GM19193 (cell line): ENCODE data around the gene AMELX.

ENCODE experiments used
- POLR2A ChIP-seq: IDR thresholded peaks from 4 replicates; pipeline ENCODE4 v1.6.1; 2011; ENCODE audit not compliant: insufficient read depth, insufficient read length; ENCODE audit errors: extremely low read depth

AMELX gene

DNA sequence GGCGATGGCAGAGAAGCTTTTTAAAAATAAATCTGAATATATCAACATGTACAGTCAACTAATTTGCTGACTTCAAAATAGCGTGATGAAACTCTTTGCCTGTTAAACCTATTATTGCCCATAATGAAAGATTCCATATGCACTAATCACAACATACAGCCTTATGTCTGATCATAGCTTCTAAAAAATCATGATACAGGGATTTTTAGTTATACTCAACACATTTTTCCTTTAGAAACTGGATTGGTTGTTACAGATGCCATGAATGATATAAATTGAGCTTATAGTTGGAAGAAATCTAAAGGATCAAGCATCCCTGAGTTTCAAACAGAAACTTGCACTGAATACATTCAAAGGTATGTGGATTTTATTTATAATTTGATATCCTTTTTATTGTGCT, at the start of gene AMELX:
Gene AMELX, plus strand, starts transcription at position 301 of the 400 bp plus-strand sequence. CDS start 1,376 bp downstream, outside the sequence.
- TF ChIP-seq POLR2A = no peak

- no peak for TF ChIP-seq POLR2A
Observed at GRCh38 chrX:11244636-11245035, 48.6 kb upstream of the AMELX start.

DNA sequence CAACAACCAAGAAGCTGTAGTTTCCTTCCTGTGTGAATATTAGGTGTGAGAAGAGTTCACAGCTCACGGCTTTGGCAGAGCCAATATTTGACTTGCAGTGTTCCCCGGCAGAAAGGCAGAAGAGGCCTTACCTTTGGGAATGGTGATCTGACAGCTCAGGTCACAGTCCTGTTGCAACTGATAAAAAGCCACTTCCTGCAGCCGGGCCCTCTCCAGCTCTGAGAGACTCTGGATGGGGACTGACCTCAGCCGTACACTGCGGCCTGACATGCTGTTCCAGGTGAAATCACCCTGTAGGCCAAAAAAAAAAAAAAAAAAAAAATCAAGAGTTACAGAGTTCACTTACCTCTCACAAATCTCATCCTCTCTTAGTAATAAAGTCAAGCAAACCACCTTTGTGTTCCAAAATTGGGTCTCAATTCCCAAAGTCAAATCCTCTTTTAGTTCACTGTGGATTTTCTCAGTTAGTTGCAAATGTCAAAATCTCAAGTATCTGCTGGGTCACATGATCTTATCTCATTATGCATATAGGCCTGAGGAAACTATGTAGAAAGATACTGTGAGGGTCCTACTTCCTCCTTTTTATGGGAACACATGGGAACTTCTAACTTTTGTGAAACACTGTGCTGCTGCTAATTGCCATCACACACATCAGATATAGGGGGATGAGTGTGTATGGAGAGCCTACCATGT, 38.6 kb upstream of the AMELX start:
- TF ChIP-seq POLR2A = no peak

- TF ChIP-seq POLR2A = no peak
Observed at GRCh38 chrX:11257290-11257689, 35.9 kb upstream of the AMELX start.

- TF ChIP-seq POLR2A = no peak
Observed at GRCh38 chrX:11257711-11258110, 35.5 kb upstream of the AMELX start.

GRCh38 chrX:11259437-11259836, 33.8 kb upstream of the AMELX start:
- no peak for TF ChIP-seq POLR2A

GRCh38 chrX:11261260-11261659, 32.0 kb upstream of the AMELX start:
- no peak for TF ChIP-seq POLR2A

GRCh38 chrX:11264925-11265324, 28.3 kb upstream of the AMELX start:
- no peak for TF ChIP-seq POLR2A

GRCh38 chrX:11265352-11265751, 27.9 kb upstream of the AMELX start:
- no peak for TF ChIP-seq POLR2A

DNA sequence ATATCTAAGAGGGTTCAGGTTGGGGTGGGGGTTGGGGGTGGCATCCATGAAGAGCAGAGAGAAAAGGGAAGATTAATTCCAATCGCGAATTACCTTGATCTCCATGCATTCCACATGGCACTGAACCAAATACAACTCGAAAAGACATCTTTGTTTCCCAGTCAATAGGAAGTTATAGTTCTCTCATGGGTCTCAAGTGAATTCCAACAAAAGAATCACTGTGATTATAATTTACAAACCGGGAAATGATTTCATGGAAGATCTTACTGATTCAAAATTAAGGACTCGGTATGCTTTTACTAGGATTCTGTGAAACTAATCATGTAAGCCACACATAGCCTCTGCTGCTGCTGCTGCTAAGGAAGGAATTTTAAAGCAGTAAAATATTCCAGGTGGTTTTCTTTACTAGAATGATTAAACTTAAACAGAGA, 26.6 kb upstream of the AMELX start:
- no peak for TF ChIP-seq POLR2A

- no peak for TF ChIP-seq POLR2A
Observed at GRCh38 chrX:11267425-11267824, 25.8 kb upstream of the AMELX start.

- TF ChIP-seq POLR2A = no peak
Observed at GRCh38 chrX:11269006-11269405, 24.2 kb upstream of the AMELX start.

GRCh38 chrX:11269996-11270395, 23.2 kb upstream of the AMELX start:
- TF ChIP-seq POLR2A = no peak

DNA sequence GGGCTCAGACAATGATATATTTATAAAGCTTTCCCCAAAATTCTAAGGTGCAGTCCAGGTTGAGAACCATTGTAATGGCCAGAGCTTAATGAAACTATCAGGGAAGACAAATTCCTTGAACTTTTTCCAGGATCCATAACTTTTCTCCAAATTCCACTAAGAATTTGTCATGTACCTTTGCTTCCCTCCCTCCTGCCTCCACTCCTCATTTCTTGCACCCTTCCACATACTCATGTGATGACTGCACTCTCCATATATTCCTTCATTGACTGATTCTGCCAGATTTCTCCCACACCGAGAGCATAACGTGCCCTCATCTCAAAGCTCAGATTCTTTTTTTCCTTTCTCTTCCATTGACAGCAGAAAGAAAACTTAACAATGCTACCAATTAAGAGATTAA, 20.9 kb upstream of the AMELX start:
- TF ChIP-seq POLR2A = no peak

DNA sequence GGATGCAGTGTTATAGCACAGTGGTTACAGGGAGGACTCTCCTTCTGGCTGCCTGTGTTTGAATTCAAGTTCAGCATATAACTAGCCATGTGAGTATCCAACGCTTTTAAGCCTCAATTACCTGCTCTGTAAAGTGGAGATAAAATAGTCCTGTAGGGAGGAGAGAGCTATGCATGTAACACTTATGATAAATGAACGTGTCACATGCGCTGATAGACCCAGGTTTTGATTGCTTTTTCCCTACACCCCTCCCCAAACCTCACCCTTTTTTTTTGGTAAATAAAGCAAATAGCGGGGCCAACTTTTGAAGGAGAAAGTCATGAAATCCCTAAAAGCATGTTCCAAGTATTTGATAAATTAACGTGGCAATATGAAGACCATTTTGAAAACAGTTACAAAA, 20.4 kb upstream of the AMELX start:
- no peak for TF ChIP-seq POLR2A

GRCh38 chrX:11273544-11273943, 19.7 kb upstream of the AMELX start:
- TF ChIP-seq POLR2A = no peak

DNA sequence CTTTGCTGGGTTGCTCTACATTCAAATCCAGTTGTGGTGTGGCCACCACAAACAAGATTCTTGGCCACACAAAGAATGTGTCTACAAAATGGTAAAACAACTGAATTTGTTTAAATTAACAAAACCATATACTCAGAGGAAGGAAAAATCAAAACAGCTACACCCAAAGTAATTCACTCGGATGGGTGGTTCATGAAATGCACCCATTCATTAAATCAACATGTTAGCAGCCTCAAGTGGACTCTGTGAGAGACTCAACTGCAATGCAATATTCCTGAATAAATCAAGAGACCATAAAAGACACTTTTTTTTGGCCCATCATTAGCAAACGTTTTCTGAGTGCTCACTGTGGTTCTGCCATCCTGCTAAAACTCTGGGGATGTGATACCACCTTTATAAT, 11.2 kb upstream of the AMELX start:
- no peak for TF ChIP-seq POLR2A
